Natural killer cell (primary cell): ENCODE data around the gene ARID2. TPM values are rescaled to one million over a fixed set of nuclear protein-coding genes. Genes with fewer than 3 reads are reported as not detected.
A peak's percentile ranks its signal among the peaks of the same experiment; 100 is the strongest.

Experiments used
- ATAC-seq, 3 donors: fragments of 150-1000 bp in 2 of 3; fragments of 200-7000 bp in 1 of 3; cut with Tn5 transposase; 1 replicate in 1 of 3; 2 replicates in 2 of 3; pipeline ENCODE4 v1.10.0; 2021; ENCODE audit warnings: mild to moderate bottlenecking in 2 of 3, moderate library complexity in 2 of 3
- DNase-seq, 2 donors: peaks; one replicate each; pipeline versions ENCODE4 v3.0.0 to v3.0.0-alpha.2; 2013 to 2021; ENCODE audit warnings: mixed read lengths in 1 of 2
- H3K27ac ChIP-seq: one replicate; pipeline ENCODE4 v1.5.1; 2013; ENCODE audit warnings: mild to moderate bottlenecking, low read length
- H3K27me3 ChIP-seq: one replicate; pipeline ENCODE4 v1.6.1; 2013; ENCODE audit warnings: low read length; ENCODE audit not compliant: control insufficient read depth, insufficient read depth
- H3K36me3 ChIP-seq: one replicate; pipeline ENCODE4 v1.6.1; 2013; ENCODE audit warnings: low read length; ENCODE audit not compliant: control insufficient read depth, insufficient read depth
- H3K4me1 ChIP-seq: one replicate; pipeline ENCODE4 v1.6.1; 2013; ENCODE audit warnings: low read length; ENCODE audit not compliant: control insufficient read depth, insufficient read depth
- H3K4me3 ChIP-seq: one replicate; pipeline ENCODE4 v1.5.1; 2013; ENCODE audit warnings: low read length
- H3K9me3 ChIP-seq: one replicate; pipeline ENCODE4 v1.6.1; 2013; ENCODE audit warnings: low read length; ENCODE audit not compliant: control insufficient read depth, insufficient read depth
- H3K27ac Mint-ChIP-seq, 2 donors: one replicate each; pipeline ENCODE4 v1.8.0; 2022; ENCODE audit warnings: mild to moderate bottlenecking in 2 of 2, mixed read lengths in 2 of 2, moderate library complexity in 1 of 2
- H3K27me3 Mint-ChIP-seq, 2 donors: one replicate each; pipeline ENCODE4 v1.8.0; 2022; ENCODE audit warnings: low read depth in 2 of 2, mixed read lengths in 2 of 2
- H3K36me3 Mint-ChIP-seq: one replicate; pipeline ENCODE4 v1.8.0; 2022; ENCODE audit warnings: mixed read lengths
- H3K4me1 Mint-ChIP-seq, 2 donors: one replicate each; pipeline ENCODE4 v1.8.0; 2022; ENCODE audit warnings: mixed read lengths in 2 of 2
- H3K4me3 Mint-ChIP-seq: one replicate; pipeline ENCODE4 v1.8.0; 2022; ENCODE audit warnings: mild to moderate bottlenecking, moderate library complexity, mixed read lengths
- H3K9me3 Mint-ChIP-seq, 2 donors: one replicate each; pipeline ENCODE4 v1.8.0; 2022; ENCODE audit warnings: mixed read lengths in 2 of 2
- WGBS: methylation state at CpG from one replicate; pipeline ENCODE4 v1.1.7; 2013; ENCODE audit warnings: missing lambda C conversion rate; ENCODE audit not compliant: insufficient coverage; 5-methylcytosine and 5-hydroxymethylcytosine counted together
- intact Hi-C: fragments of 100-400 bp; cut with micrococcal nuclease; formaldehyde crosslinking; loops from one replicate; pipeline ENCODE4 v1.14.2; 2022
- total RNA-seq, 4 donors: library from RNA; stranded (reverse); fragments of 120-200 nt in 1 of 4; gene quantifications; one replicate each; pipeline versions ENCODE4 v1.2.3 to v1.2.4, GENCODE V29; 2013 to 2022
- TF ChIP-seq, protein P1 (sequence below): fragments of 200-600 bp; IDR thresholded peaks from one replicate; pipeline ENCODE4 v1.8.0; 2022; ENCODE audit warnings: antibody characterized with exemption

The ARID2 gene
- total RNA-seq, 3 donors from 2014 or later (not counting 1 experiment from before 2014, with no cell fraction given) = 75.2 to 95.7 (median 79.8) TPM

DNA sequence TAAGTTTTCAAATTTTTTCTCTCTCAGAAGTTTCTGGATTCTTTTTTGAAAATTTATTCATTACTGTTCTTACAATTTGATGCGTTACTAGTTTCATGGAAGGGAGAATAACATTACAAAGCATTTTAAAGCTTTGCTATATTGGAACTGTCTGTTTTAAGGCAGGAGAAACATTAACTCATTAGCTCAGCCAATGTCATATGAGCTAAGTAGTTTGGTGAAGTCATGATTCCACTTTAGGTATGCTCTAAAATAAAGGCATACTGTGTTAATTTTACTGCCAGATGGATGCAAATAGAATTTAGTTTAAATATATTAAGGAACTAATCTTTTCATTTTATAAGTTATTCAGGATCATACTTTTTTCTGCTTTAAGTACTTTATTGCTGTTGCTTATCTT is 46.0 kb downstream of the ARID2 start:
- TF ChIP-seq, protein P1, sequence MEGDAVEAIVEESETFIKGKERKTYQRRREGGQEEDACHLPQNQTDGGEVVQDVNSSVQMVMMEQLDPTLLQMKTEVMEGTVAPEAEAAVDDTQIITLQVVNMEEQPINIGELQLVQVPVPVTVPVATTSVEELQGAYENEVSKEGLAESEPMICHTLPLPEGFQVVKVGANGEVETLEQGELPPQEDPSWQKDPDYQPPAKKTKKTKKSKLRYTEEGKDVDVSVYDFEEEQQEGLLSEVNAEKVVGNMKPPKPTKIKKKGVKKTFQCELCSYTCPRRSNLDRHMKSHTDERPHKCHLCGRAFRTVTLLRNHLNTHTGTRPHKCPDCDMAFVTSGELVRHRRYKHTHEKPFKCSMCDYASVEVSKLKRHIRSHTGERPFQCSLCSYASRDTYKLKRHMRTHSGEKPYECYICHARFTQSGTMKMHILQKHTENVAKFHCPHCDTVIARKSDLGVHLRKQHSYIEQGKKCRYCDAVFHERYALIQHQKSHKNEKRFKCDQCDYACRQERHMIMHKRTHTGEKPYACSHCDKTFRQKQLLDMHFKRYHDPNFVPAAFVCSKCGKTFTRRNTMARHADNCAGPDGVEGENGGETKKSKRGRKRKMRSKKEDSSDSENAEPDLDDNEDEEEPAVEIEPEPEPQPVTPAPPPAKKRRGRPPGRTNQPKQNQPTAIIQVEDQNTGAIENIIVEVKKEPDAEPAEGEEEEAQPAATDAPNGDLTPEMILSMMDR = no peak
- Mint-ChIP-seq H3K4me1 (peaks cover 37 to 45% of the 10 kb centered on the region in 2 donors), H3K36me3 (no peaks in the 10 kb centered on the region), H3K4me3 (no peak overlapping the region), H3K27ac (peak overlapping the region; percentile 8 to 42), H3K27me3 (no peaks in the 10 kb centered on the region), H3K9me3 (no peaks in the 10 kb centered on the region)
- WGBS = no CpG with 5 or more reads among the region's 1 CpG
- H3K4me3 ChIP-seq = no peak overlapping the region
- no peaks in the 10 kb centered on the region for H3K9me3 ChIP-seq
- no peaks in the 10 kb centered on the region for H3K36me3 ChIP-seq
- no peaks in the 10 kb centered on the region for H3K27me3 ChIP-seq
- intact Hi-C loops = no loop called here
- H3K4me1 ChIP-seq = peaks cover 5% of the 10 kb centered on the region
- H3K27ac ChIP-seq = no peak overlapping the region
- DNase-seq (no peak), ATAC-seq (no peak)

DNA sequence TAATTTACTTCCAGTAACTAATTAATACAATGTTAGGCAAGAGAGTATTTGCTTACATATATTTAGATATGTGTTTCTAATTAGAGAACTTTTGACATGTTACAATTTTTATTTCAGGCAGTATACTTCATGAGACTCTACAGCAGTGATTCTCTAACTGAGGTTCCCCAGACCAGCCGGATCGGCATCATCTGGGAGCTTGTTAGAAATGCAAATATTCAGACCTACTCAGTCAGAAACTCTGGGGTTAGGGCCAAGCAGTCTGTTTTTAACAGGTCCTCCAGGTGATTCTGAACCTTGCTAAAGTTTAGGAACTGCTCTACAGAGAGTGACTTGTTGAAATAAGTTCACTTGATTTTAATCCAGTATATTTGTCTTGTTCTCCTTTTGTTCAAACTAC is 46.5 kb downstream of the ARID2 start:
- H3K27ac ChIP-seq = no peak overlapping the region
- H3K36me3 ChIP-seq = no peaks in the 10 kb centered on the region
- intact Hi-C loops = no loop called here
- Mint-ChIP-seq H3K27me3 (no peaks in the 10 kb centered on the region), H3K27ac (no peak overlapping the region), H3K4me1 (peaks cover 34 to 41% of the 10 kb centered on the region in 2 donors), H3K36me3 (no peaks in the 10 kb centered on the region), H3K9me3 (no peaks in the 10 kb centered on the region), H3K4me3 (no peak overlapping the region)
- ATAC-seq (no peak), DNase-seq (no peak)
- no peak overlapping the region for H3K4me3 ChIP-seq
- no peaks in the 10 kb centered on the region for H3K9me3 ChIP-seq
- WGBS = 82% methylated on average over 2 of the region's 2 CpGs
- H3K4me1 ChIP-seq = peaks cover 5% of the 10 kb centered on the region
- TF ChIP-seq, protein P1 = no peak
- H3K27me3 ChIP-seq = no peaks in the 10 kb centered on the region

GRCh38 chr12:45779936-45780335 is 50.4 kb downstream of the ARID2 start:
- Mint-ChIP-seq H3K9me3 (no peaks in the 10 kb centered on the region), H3K4me3 (no peak overlapping the region), H3K4me1 (peaks cover 17 to 20% of the 10 kb centered on the region in 2 donors), H3K27me3 (no peaks in the 10 kb centered on the region), H3K27ac (peak overlapping the region in 1 of 2 donors; percentile 60), H3K36me3 (no peaks in the 10 kb centered on the region)
- intact Hi-C loops = no loop called here
- no peak overlapping the region for H3K27ac ChIP-seq
- no peaks in the 10 kb centered on the region for H3K27me3 ChIP-seq
- H3K4me1 ChIP-seq = no peaks in the 10 kb centered on the region
- no peak overlapping the region for H3K4me3 ChIP-seq
- TF ChIP-seq, protein P1 = no peak
- DNase-seq (no peak), ATAC-seq (no peak)
- H3K36me3 ChIP-seq = no peaks in the 10 kb centered on the region
- no peaks in the 10 kb centered on the region for H3K9me3 ChIP-seq

DNA sequence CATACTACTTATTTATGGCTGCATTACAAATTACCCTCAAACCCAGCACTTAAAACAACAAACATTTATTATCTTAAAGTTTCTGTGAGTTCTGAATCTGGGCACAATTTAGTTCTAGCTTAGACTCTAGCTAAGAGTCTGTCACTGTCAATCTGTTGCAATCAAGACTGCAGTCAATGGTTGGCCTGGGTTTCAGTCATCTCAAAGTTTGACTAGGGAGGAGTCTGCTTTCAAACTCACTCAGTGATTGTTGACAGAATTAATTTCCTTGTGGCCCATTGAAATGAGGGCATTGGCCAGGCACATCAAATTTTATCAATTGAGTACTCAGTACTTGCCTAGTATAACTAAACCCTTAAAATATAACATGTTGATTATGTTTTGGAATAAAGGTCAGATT is 51.6 kb downstream of the ARID2 start:
- Mint-ChIP-seq H3K27ac (no peak overlapping the region), H3K9me3 (no peaks in the 10 kb centered on the region), H3K27me3 (no peaks in the 10 kb centered on the region), H3K4me3 (no peak overlapping the region), H3K36me3 (no peaks in the 10 kb centered on the region), H3K4me1 (peaks cover 11 to 14% of the 10 kb centered on the region in 2 donors)
- Histone ChIP-seq H3K27me3 (no peaks in the 10 kb centered on the region), H3K4me1 (no peaks in the 10 kb centered on the region), H3K4me3 (no peak overlapping the region), H3K27ac (no peak overlapping the region), H3K36me3 (no peaks in the 10 kb centered on the region), H3K9me3 (no peaks in the 10 kb centered on the region)
- DNase-seq = no peak
- intact Hi-C loops = no loop called here
- no peak for ATAC-seq
- TF ChIP-seq, protein P1 = no peak
